PC-3 (cell line): ENCODE data around the gene MRPL11. TPM values are rescaled to one million over a fixed set of nuclear protein-coding genes. Genes with fewer than 3 reads are reported as not detected.

Experiments
- ATAC-seq: fragments of 200-7000 bp; cut with Tn5 transposase; 2 replicates; pipeline ENCODE4 v1.9.1; 2020; ENCODE audit warnings: mild to moderate bottlenecking, moderate library complexity
- BruUV-seq: library from RNA; stranded (reverse); fragments of 400-500 nt; replicated peaks from 2 replicates; lab custom pipeline; 2021; lab: Mats Ljungman, UMichigan
- CTCF ChIA-PET: fragments of 300-600 bp; sonication (Branson Sonifier 250); formaldehyde crosslinking; loops from one replicate; lab custom pipeline; 2022; ENCODE audit warnings: antibody characterized with exemption; lab: Charles Lee
- POLR2A ChIA-PET: fragments of 300-600 bp; sonication (Branson Sonifier 250); formaldehyde crosslinking; loops from one replicate; lab custom pipeline; 2022; ENCODE audit warnings: antibody characterized with exemption; ENCODE audit not compliant: unreplicated experiment; lab: Charles Lee
- DNase-seq: peaks from one replicate; pipeline ENCODE4 v3.0.0-alpha.2; 2015
- H2AFZ ChIP-seq: fragments of 300-600 bp; sonication (generic); 2 replicates; pipeline ENCODE4 v1.6.0; 2016; ENCODE audit warnings: antibody characterized with exemption, low read length
- H3F3A ChIP-seq: fragments of 300-600 bp; sonication (generic); one replicate; pipeline ENCODE4 v1.6.0; 2017; ENCODE audit warnings: antibody characterized with exemption, low read length, control low read depth, mild to moderate bottlenecking; ENCODE audit not compliant: unreplicated experiment
- H3K27ac ChIP-seq: fragments of 300-600 bp; sonication (generic); 2 replicates; pipeline ENCODE4 v1.5.1; 2016; ENCODE audit warnings: mild to moderate bottlenecking, low read length
- H3K27me3 ChIP-seq: fragments of 300-600 bp; sonication (generic); 2 replicates; pipeline ENCODE4 v1.6.1; 2016; ENCODE audit warnings: low read length, mixed read lengths
- H3K36me3 ChIP-seq: fragments of 300-600 bp; sonication (generic); 2 replicates; pipeline ENCODE4 v1.6.1; 2016; ENCODE audit warnings: low read depth, mixed run types, low read length, mixed read lengths
- H3K4me1 ChIP-seq: fragments of 300-600 bp; sonication (generic); 2 replicates; pipeline ENCODE4 v1.5.1; 2016; ENCODE audit warnings: low read length; ENCODE audit not compliant: insufficient read depth
- H3K4me2 ChIP-seq: fragments of 300-600 bp; sonication (generic); 2 replicates; pipeline ENCODE4 v1.6.0; 2016; ENCODE audit warnings: low read length
- H3K4me3 ChIP-seq: fragments of 300-600 bp; sonication (generic); 2 replicates; pipeline ENCODE4 v1.5.1; 2016; ENCODE audit warnings: mild to moderate bottlenecking, low read length, mixed read lengths
- H3K79me2 ChIP-seq: fragments of 300-600 bp; sonication (generic); 2 replicates; pipeline ENCODE4 v1.6.1; 2017; ENCODE audit warnings: low read length, mixed read lengths
- H3K9ac ChIP-seq: fragments of 300-600 bp; sonication (generic); 2 replicates; pipeline ENCODE4 v1.6.0; 2016; ENCODE audit warnings: mild to moderate bottlenecking, low read length
- H3K9me2 ChIP-seq: fragments of 300-600 bp; sonication (generic); replicated peaks from 2 replicates; pipeline ENCODE4 v1.6.1; 2016; ENCODE audit warnings: mixed run types, low read length, mixed read lengths
- H3K9me3 ChIP-seq: fragments of 300-600 bp; sonication (generic); 2 replicates; pipeline ENCODE4 v1.6.1; 2016; ENCODE audit warnings: low read length, mixed read lengths
- H4K20me1 ChIP-seq: fragments of 300-600 bp; sonication (generic); 2 replicates; pipeline ENCODE4 v1.6.1; 2016; ENCODE audit warnings: low read length, mixed read lengths
- EZH2 ChIP-seq: fragments of 300-600 bp; sonication (generic); IDR thresholded peaks from one replicate; pipeline ENCODE4 v1.6.1; 2017; ENCODE audit warnings: antibody characterized with exemption, mild to moderate bottlenecking, low read length; ENCODE audit not compliant: unreplicated experiment
- EZH2phosphoT487 ChIP-seq: fragments of 300-600 bp; sonication (generic); IDR thresholded peaks from 2 replicates; pipeline ENCODE4 v1.6.1; 2018; ENCODE audit warnings: mild to moderate bottlenecking, antibody characterized with exemption, low read length, borderline replicate concordance
- intact Hi-C: fragments of 100-400 bp; cut with micrococcal nuclease; formaldehyde crosslinking; loops from 2 replicates; pipeline ENCODE4 v1.9.0; 2023
- total RNA-seq: library from RNA; depleted of rRNA; stranded (reverse); fragments of >200 nt; gene quantifications from 2 replicates; pipeline ENCODE4 v1.2.3, GENCODE V29; 2014
- TF ChIP-seq, protein P1 (sequence below): fragments of 300-600 bp; sonication (generic); conservative IDR thresholded peaks from 2 replicates; pipeline ENCODE4 v1.5.1; 2017; ENCODE audit warnings: antibody characterized with exemption, low read depth, mild to moderate bottlenecking, low read length

Gene MRPL11
- total RNA-seq, 1 experiment from 2014 or later: 321 TPM

DNA sequence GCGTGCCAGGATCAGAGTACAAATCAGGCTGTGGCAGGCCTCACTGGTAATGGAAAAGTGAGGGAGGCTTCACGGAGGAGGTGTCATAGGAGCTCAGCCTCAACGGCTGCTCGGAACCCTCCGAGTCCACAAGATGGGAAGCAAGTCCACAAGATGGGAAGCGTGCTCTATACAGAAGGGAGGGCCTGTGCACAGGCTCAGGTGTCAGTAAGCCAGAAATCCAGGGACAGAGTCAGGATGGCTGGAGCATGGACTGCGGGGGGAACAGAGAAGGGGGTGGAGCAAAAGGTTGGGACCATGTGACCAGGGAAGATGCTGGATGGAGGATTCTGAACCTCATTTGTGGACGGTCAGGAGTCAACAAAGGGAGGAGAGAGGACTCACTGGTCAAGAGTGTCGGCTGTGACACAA lies 38.2 kb upstream of the MRPL11 start:
- Histone ChIP-seq H3K4me3 (no peak overlapping the region), H3K9me2 (no peaks in the 10 kb centered on the region), H3K9ac (no peak overlapping the region), H2AFZ (no peak overlapping the region), H3K27me3 (no peaks in the 10 kb centered on the region), H3K9me3 (no peaks in the 10 kb centered on the region), H3K4me1 (peaks cover 14% of the 10 kb centered on the region), H4K20me1 (no peaks in the 10 kb centered on the region), H3K79me2 (peaks cover 14% of the 10 kb centered on the region), H3F3A (no peaks in the 10 kb centered on the region), H3K27ac (no peak overlapping the region), H3K36me3 (peaks cover 3% of the 10 kb centered on the region; the same call in 1 of the 2 replicates), H3K4me2 (no peak overlapping the region)
- TF ChIP-seq EZH2phosphoT487 (no peak), EZH2 (no peak)
- TF ChIP-seq, protein P1, sequence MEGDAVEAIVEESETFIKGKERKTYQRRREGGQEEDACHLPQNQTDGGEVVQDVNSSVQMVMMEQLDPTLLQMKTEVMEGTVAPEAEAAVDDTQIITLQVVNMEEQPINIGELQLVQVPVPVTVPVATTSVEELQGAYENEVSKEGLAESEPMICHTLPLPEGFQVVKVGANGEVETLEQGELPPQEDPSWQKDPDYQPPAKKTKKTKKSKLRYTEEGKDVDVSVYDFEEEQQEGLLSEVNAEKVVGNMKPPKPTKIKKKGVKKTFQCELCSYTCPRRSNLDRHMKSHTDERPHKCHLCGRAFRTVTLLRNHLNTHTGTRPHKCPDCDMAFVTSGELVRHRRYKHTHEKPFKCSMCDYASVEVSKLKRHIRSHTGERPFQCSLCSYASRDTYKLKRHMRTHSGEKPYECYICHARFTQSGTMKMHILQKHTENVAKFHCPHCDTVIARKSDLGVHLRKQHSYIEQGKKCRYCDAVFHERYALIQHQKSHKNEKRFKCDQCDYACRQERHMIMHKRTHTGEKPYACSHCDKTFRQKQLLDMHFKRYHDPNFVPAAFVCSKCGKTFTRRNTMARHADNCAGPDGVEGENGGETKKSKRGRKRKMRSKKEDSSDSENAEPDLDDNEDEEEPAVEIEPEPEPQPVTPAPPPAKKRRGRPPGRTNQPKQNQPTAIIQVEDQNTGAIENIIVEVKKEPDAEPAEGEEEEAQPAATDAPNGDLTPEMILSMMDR: no peak
- POLR2A ChIA-PET: no interaction called here
- BruUV-seq: no TSS peak
- ATAC-seq: no peak
- CTCF ChIA-PET: no interaction called here
- DNase-seq: no peak
- intact Hi-C loops: no loop called here

DNA sequence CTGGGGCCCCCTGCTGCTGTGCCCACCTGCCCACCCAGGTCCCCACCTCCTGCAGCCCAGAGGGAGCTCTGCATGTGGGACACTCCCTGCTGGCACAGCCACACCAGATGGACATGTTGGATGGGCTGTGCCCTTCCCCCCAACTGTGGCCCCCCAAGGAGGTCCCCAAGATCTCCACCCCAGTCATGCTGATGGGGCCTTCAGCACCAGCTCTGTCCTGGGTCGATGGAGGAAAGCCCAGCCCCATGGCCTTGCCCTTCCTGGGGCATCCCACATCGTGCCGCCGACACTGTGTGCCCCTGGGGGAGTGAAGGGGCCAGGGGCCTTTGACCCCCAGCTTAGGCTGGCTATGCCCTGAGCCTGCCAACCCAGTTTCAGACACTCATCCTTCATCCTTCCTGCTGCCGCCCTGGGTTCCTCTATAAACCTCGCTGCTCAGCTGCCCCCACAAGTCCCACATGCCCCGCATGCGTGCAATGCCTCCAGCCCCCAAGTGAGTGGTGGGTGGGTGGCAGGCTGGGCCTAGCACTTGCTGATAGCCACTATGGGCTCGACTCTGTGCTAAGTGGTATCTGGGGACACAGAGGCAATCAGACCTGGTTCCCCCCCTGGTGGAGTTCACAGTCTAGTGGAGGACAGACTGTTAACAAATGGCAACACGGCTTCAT lies 37.7 kb upstream of the MRPL11 start:
- ChIA-PET CTCF (no interaction called here), POLR2A (no interaction called here)
- H3K9me3 ChIP-seq: no peaks in the 10 kb centered on the region
- H3K4me1 ChIP-seq: peaks cover 13% of the 10 kb centered on the region
- H3K36me3 ChIP-seq: peaks cover 3% of the 10 kb centered on the region; the same call in 1 of the 2 replicates
- no TSS peak for BruUV-seq
- no peaks in the 10 kb centered on the region for H3K9me2 ChIP-seq
- no peaks in the 10 kb centered on the region for H3F3A ChIP-seq
- H3K79me2 ChIP-seq: peaks cover 14% of the 10 kb centered on the region
- H3K4me2 ChIP-seq: no peak overlapping the region
- no peak overlapping the region for H3K9ac ChIP-seq
- ATAC-seq: no peak
- no peak for DNase-seq
- H4K20me1 ChIP-seq: no peaks in the 10 kb centered on the region
- no peaks in the 10 kb centered on the region for H3K27me3 ChIP-seq
- intact Hi-C loops: no loop called here
- H3K27ac ChIP-seq: no peak overlapping the region
- H3K4me3 ChIP-seq: no peak overlapping the region
- TF ChIP-seq, protein P1: no peak
- no peak for TF ChIP-seq EZH2phosphoT487
- no peak for TF ChIP-seq EZH2
- H2AFZ ChIP-seq: no peak overlapping the region
